Measurements from ENCODE around the gene SPDEF. TPM values are rescaled to one million over a fixed set of nuclear protein-coding genes. Genes with fewer than 3 reads are reported as not detected.

The SPDEF gene
- total RNA-seq, 4 donors from 2014 or later: 4.4 TPM; not detected in 3

DNA sequence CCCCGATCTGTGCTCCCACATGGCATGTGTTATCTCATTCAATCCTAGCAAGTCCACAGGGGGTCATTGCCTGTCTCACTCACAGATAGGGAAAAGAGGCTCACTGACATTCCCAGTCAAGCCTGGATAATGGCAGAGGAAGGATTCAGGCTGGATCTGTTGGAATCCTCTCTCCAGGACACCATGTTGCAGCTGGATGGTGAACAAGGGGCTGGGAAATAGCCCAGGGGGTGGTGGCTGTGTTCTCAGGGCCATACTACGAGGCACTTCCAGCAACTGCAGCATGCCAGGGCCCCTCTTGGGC is 5.0 kb upstream of the SPDEF start:
- Histone ChIP-seq H3K4me3 (no peak overlapping the region), H3K27me3 (peaks cover 39% of the 10 kb centered on the region), H3K27ac (no peak overlapping the region), H3K36me3 (no peaks in the 10 kb centered on the region), H3K9me3 (peaks cover 0 to 14% (median 0%) of the 10 kb centered on the region in 3 donors), H3K4me1 (no peaks in the 10 kb centered on the region)
- ATAC-seq: no peak
- TF ChIP-seq EP300 (IDR thresholded peaks at IDR 0.05) (no peak), POLR2A (IDR thresholded peaks at IDR 0.05) (no peak), POLR2AphosphoS5 (IDR thresholded peaks at IDR 0.05) (no peak)
- TF ChIP-seq, protein P1, sequence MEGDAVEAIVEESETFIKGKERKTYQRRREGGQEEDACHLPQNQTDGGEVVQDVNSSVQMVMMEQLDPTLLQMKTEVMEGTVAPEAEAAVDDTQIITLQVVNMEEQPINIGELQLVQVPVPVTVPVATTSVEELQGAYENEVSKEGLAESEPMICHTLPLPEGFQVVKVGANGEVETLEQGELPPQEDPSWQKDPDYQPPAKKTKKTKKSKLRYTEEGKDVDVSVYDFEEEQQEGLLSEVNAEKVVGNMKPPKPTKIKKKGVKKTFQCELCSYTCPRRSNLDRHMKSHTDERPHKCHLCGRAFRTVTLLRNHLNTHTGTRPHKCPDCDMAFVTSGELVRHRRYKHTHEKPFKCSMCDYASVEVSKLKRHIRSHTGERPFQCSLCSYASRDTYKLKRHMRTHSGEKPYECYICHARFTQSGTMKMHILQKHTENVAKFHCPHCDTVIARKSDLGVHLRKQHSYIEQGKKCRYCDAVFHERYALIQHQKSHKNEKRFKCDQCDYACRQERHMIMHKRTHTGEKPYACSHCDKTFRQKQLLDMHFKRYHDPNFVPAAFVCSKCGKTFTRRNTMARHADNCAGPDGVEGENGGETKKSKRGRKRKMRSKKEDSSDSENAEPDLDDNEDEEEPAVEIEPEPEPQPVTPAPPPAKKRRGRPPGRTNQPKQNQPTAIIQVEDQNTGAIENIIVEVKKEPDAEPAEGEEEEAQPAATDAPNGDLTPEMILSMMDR (IDR thresholded peaks at IDR 0.05): no peak
- no CpG with 5 or more reads among the region's 2 CpGs for WGBS, 2 donors (ENCODE audit: low coverage in 1 of 2)

DNA sequence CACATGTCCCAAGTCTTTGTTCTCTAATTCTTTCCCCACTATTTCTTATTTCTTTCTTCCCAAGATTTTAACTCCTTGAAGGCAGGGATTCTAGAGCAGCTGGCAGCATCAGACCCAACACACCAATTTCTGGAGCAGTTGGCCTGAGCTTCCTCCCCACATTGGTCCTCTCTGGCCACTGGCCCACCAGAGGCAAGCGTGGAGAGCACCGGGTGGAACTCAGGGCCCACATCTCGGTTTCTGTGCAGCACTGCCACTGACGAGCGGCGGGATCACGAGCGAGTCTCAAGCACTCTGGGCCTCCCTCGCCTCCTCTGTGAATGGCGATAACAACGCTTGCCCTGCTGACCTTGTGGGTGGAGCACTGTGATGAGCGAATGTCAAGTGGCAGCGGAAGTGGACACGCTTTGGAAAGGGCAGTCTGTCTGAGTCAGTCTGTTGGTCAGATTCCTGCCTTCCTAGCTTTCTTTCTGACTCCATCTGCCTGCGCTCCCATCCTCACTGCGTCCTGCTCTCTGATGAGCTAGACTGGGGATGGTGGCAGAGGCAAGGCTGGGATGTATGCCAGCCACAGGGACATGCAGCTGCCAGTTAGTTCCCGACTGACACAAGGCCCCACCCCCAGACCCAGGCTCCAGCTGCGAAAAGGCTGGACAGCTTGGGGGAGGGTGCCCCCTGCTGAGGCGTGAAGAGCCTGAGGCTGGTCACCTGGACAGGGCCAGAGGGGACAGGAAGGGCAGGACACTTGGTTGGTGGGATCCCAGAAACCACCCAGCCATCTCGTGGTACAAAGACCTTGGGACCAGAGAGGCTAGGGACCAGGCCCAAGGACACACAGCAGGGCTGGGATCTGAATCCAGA is 4.5 kb upstream of the SPDEF start:
- Histone ChIP-seq H3K4me1 (no peaks in the 10 kb centered on the region), H3K27me3 (peaks cover 37% of the 10 kb centered on the region), H3K27ac (no peak overlapping the region), H3K4me3 (no peak overlapping the region), H3K9me3 (peaks cover 0 to 14% (median 0%) of the 10 kb centered on the region in 3 donors), H3K36me3 (no peaks in the 10 kb centered on the region)
- no peak for TF ChIP-seq EP300 (IDR thresholded peaks at IDR 0.05)
- TF ChIP-seq, protein P1 (IDR thresholded peaks at IDR 0.05): no peak
- TF ChIP-seq POLR2A (IDR thresholded peaks at IDR 0.05): no peak
- no peak for TF ChIP-seq POLR2AphosphoS5 (IDR thresholded peaks at IDR 0.05)
- ATAC-seq: no peak
- 0% methylated on average over 1 of the region's 20 CpGs; no CpG with 5 or more reads in 1 of the 2 donors for WGBS, 2 donors (ENCODE audit: low coverage in 1 of 2)

DNA sequence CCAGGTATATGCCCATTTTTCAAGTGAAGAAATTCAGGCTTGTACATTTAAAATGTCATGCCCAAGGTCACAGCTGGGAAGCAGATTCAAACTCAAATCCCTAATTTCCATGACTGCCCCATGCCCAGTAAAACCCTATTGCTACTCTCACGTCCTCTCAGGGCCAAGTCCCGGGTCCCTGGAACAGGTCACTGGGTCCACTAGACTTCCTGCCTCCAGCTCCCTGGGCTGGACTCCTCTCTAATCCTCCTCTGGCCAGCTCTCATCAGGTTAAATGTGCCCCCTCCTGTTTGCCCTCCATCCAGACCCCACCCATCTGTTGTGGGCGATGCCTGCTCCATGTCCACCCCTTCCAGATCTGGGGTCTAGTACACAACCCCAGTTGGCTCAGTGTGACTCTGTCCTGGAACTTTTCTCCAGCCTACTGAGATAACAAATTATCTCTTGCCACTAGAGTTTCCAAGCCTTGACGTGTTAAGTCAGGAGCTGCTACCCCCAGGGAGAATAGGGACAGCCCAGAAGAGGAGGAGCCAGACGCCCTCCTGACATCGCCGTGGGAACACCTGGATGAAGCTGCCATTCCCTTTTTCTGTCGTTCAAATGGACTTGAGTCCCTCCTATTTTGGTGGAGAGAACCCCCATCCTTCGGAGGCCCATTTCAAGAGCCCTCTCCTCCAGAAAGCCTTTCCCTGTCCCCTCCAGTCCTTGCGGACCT is 3.7 kb upstream of the SPDEF start:
- no peak for ATAC-seq
- 70 to 86% methylated on average over 2 to 5 of the region's 10 CpGs for WGBS, 2 donors (ENCODE audit: low coverage in 1 of 2)
- Histone ChIP-seq H3K4me1 (no peaks in the 10 kb centered on the region), H3K27ac (no peak overlapping the region), H3K36me3 (no peaks in the 10 kb centered on the region), H3K9me3 (peaks cover 0 to 14% (median 0%) of the 10 kb centered on the region in 3 donors), H3K27me3 (peaks cover 29% of the 10 kb centered on the region), H3K4me3 (no peak overlapping the region)
- TF ChIP-seq, protein P1 (IDR thresholded peaks at IDR 0.05): no peak
- TF ChIP-seq POLR2A (IDR thresholded peaks at IDR 0.05): no peak
- no peak for TF ChIP-seq POLR2AphosphoS5 (IDR thresholded peaks at IDR 0.05)
- no peak for TF ChIP-seq EP300 (IDR thresholded peaks at IDR 0.05)

DNA sequence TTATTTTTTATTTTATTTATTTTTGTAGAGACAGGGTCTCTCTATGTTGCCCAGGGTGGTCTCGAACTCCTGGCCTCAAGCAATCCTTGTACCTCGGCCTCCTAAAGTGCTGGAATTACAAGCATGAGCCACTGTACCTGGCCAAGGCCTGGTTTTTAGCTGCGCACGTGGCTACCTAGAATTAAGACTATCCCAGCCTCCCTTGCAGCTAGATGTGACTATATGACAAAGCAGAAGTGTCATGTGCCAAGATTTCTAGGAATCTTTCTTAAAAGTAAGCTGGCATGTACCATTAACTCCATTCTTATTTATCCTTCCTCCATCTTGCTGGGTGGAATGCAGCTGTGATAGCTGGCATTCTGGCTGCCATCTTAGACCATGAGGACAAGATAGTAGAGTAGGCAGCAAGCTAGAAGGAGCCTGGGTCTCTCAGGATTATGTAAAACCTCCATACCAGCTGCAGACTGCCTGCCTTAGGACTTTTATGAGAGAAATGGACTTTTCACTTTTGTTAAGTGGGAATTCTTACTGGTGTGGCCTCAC is 2.1 kb upstream of the SPDEF start:
- Histone ChIP-seq H3K36me3 (no peaks in the 10 kb centered on the region), H3K27me3 (peaks cover 14% of the 10 kb centered on the region), H3K9me3 (peaks cover 0 to 14% (median 0%) of the 10 kb centered on the region in 3 donors), H3K4me1 (no peaks in the 10 kb centered on the region), H3K27ac (no peak overlapping the region), H3K4me3 (no peak overlapping the region)
- no peak for ATAC-seq
- 87 to 90% methylated on average over 2 to 4 of the region's 4 CpGs for WGBS, 2 donors (ENCODE audit: low coverage in 1 of 2)
- TF ChIP-seq, protein P1 (IDR thresholded peaks at IDR 0.05): no peak
- TF ChIP-seq EP300 (IDR thresholded peaks at IDR 0.05): no peak
- TF ChIP-seq POLR2AphosphoS5 (IDR thresholded peaks at IDR 0.05): no peak
- TF ChIP-seq POLR2A (IDR thresholded peaks at IDR 0.05): no peak
